ENCODE results near the gene VPREB1. TPM values are rescaled to one million over a fixed set of nuclear protein-coding genes. Genes with fewer than 3 reads are reported as not detected.
"Not testable (repeated sequence)": the region's sequence is repeated elsewhere in the genome, so short reads cannot be mapped to it uniquely, and the experiment has no call there.

Gene VPREB1
- total RNA-seq, 1 donor from 2014 or later, result not detected

GRCh38 chr22:22263823-22264222 is 19.2 kb downstream of the VPREB1 start:
- H3K27me3 Mint-ChIP-seq (ENCODE audit: unreplicated experiment); H3K27ac Mint-ChIP-seq (ENCODE audit: unreplicated experiment); DNase-seq; H3K4me1 Mint-ChIP-seq (ENCODE audit: low read depth, unreplicated experiment); H3K9me3 Mint-ChIP-seq (ENCODE audit: unreplicated experiment); H3K36me3 Mint-ChIP-seq (ENCODE audit: unreplicated experiment); H3K4me3 Mint-ChIP-seq (ENCODE audit: unreplicated experiment): not testable (repeated sequence)

GRCh38 chr22:22270036-22270676 is 25.6 kb downstream of the VPREB1 start:
- not testable (repeated sequence) for H3K27me3 Mint-ChIP-seq (ENCODE audit: unreplicated experiment); H3K4me3 Mint-ChIP-seq (ENCODE audit: unreplicated experiment); H3K4me1 Mint-ChIP-seq (ENCODE audit: low read depth, unreplicated experiment); H3K36me3 Mint-ChIP-seq (ENCODE audit: unreplicated experiment); H3K27ac Mint-ChIP-seq (ENCODE audit: unreplicated experiment); H3K9me3 Mint-ChIP-seq (ENCODE audit: unreplicated experiment); DNase-seq

GRCh38 chr22:22277423-22277822 is 32.8 kb downstream of the VPREB1 start:
- not testable (repeated sequence) for H3K4me3 Mint-ChIP-seq (ENCODE audit: unreplicated experiment); H3K4me1 Mint-ChIP-seq (ENCODE audit: low read depth, unreplicated experiment); H3K36me3 Mint-ChIP-seq (ENCODE audit: unreplicated experiment); H3K9me3 Mint-ChIP-seq (ENCODE audit: unreplicated experiment); H3K27me3 Mint-ChIP-seq (ENCODE audit: unreplicated experiment); DNase-seq; H3K27ac Mint-ChIP-seq (ENCODE audit: unreplicated experiment)

DNA sequence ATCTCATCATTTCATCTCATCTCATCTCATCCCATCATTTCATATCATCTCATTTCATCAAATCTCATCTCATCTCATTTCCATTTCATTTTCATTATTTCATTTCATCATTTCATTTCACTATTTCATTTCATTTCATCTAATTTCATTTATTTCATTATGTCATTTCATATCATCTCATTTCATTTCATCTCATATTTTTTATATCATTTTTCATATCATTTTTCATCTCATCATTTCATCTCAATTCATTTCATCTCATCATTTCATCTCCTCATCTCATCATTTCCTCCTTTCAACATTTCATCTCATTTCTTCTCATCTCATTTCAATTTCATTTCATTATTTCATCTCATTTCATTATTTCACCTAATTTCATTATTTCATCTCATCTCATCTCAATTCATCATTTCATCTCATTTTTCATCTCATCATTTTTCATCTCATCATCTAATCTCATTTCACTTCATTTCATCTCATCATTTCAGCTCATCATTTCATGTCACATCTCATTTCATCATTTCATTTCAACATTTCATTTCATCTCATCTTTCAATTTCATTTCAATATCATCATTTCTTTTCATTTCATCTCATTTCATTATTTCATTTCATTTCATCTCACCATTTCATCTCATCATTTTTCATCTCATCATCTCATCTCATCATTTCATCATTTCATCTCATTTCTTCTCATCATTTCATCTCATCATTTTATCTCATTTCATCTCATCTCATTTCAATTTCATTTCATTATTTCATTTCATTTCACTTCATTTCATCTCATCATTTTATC is 40.6 kb downstream of the VPREB1 start:
- not testable (repeated sequence) for H3K36me3 Mint-ChIP-seq (ENCODE audit: unreplicated experiment); H3K27ac Mint-ChIP-seq (ENCODE audit: unreplicated experiment); DNase-seq; H3K27me3 Mint-ChIP-seq (ENCODE audit: unreplicated experiment); H3K4me1 Mint-ChIP-seq (ENCODE audit: low read depth, unreplicated experiment); H3K9me3 Mint-ChIP-seq (ENCODE audit: unreplicated experiment); H3K4me3 Mint-ChIP-seq (ENCODE audit: unreplicated experiment)

DNA sequence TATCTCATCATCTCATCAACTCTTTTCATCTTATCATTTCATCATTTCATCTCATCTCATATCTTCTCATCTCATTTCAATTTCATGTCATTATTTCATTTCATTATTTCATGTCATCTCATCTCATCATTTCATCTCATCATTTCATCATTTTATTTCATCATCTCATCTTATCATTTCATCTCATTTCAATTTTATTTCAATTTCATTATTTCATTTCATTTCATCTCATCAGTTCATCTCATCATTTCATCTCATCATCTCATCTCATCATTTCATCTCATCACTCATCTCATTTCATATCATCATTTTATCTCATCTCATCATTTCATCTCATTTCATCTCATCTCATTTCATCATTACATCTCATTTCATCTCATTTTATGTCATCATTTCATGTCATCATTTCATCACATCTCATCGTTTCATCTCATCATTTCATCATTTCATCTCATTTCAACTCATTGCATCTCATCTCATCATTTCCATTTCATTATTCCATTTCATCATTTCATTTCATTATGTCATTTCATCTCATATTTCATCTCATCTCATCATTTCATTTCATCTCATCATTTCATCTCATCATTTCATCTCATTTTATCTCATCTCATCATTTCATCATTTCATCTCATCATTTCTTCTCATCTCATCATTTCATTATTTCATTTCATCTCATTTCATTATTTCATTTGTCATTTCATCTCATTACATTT is 42.0 kb downstream of the VPREB1 start:
- not testable (repeated sequence) for DNase-seq; H3K36me3 Mint-ChIP-seq (ENCODE audit: unreplicated experiment); H3K27me3 Mint-ChIP-seq (ENCODE audit: unreplicated experiment); H3K4me3 Mint-ChIP-seq (ENCODE audit: unreplicated experiment); H3K4me1 Mint-ChIP-seq (ENCODE audit: low read depth, unreplicated experiment); H3K9me3 Mint-ChIP-seq (ENCODE audit: unreplicated experiment); H3K27ac Mint-ChIP-seq (ENCODE audit: unreplicated experiment)

DNA sequence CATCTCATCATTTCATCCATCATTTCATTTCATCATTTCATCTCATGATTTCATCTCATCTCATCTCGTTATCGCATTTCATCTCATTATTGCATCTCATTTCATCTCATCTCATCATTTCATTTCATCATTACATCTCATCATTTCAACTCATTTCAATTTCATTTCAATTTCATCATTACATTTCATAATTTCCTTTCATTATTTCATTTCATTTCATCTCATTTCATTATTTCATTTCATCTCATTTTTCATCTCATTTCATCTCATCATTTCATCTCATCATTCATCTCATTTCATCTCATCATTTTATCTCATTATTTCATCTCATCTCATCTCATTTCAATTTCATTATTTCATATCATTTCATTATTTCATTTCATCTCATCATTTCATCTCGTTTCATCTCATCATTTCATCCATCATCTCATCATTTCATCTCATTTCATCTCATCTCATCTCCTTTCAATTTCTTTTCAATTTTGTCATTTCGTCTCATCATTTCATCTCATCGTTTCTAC is 42.6 kb downstream of the VPREB1 start:
- not testable (repeated sequence) for H3K36me3 Mint-ChIP-seq (ENCODE audit: unreplicated experiment); H3K27me3 Mint-ChIP-seq (ENCODE audit: unreplicated experiment); H3K4me3 Mint-ChIP-seq (ENCODE audit: unreplicated experiment); DNase-seq; H3K9me3 Mint-ChIP-seq (ENCODE audit: unreplicated experiment); H3K27ac Mint-ChIP-seq (ENCODE audit: unreplicated experiment); H3K4me1 Mint-ChIP-seq (ENCODE audit: low read depth, unreplicated experiment)

DNA sequence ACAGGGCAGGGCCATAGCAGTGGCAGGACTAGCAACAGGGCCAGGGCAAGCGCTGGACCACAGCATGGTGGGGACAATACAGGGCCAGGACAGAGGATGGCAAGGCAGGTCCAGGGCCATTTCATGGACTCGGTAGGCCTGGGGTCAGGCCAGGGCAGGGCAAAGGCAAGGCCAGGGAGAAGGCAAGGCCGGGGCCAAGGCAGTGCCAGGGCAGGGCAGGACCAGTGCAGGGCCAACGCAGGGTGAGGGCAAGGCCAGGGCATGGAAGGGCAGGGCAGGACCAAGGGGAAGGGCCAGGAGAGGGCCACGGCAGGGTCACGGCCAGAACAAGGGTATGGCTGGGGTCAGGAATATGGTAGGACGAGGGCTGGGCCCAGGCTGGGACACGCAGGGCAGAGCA is 45.1 kb downstream of the VPREB1 start:
- H3K4me3 Mint-ChIP-seq (ENCODE audit: unreplicated experiment); H3K4me1 Mint-ChIP-seq (ENCODE audit: low read depth, unreplicated experiment); H3K27ac Mint-ChIP-seq (ENCODE audit: unreplicated experiment); H3K9me3 Mint-ChIP-seq (ENCODE audit: unreplicated experiment); H3K27me3 Mint-ChIP-seq (ENCODE audit: unreplicated experiment); DNase-seq; H3K36me3 Mint-ChIP-seq (ENCODE audit: unreplicated experiment): not testable (repeated sequence)

DNA sequence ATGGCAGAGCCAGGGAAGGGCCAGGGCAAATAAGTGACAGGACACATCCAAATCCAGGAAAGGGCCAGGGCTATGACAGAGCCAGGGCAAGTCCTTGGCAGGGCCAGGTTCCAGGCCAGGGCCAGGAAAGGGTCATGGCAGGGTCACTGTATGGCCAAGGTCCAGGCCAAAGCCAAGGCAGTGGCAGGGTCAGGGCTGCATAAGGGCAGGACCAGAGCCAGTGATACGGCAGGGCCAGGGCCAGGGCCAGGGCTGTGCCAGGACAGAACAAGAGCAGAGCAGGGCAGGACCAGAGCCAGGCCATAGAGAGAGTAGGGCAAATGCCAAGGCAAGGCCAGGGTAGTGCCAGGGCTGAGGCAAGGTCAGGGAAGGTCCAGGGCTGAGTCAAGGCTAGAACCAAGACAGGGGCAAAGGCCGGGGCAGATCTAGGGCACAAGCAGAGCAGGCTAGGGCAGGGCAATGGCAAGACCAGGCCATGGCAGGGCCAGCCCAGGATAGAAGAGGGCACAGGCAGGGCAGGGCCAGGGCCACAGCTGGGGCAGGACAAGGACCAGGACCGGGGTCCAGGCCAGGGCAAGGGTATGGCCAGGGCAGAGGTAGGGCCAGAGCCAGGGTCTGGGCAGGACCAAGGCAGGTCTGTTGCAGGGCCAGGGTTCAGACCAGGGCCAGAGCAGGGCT is 46.7 kb downstream of the VPREB1 start:
- H3K27me3 Mint-ChIP-seq (ENCODE audit: unreplicated experiment); H3K9me3 Mint-ChIP-seq (ENCODE audit: unreplicated experiment); H3K4me3 Mint-ChIP-seq (ENCODE audit: unreplicated experiment); H3K27ac Mint-ChIP-seq (ENCODE audit: unreplicated experiment); DNase-seq; H3K36me3 Mint-ChIP-seq (ENCODE audit: unreplicated experiment); H3K4me1 Mint-ChIP-seq (ENCODE audit: low read depth, unreplicated experiment): not testable (repeated sequence)

DNA sequence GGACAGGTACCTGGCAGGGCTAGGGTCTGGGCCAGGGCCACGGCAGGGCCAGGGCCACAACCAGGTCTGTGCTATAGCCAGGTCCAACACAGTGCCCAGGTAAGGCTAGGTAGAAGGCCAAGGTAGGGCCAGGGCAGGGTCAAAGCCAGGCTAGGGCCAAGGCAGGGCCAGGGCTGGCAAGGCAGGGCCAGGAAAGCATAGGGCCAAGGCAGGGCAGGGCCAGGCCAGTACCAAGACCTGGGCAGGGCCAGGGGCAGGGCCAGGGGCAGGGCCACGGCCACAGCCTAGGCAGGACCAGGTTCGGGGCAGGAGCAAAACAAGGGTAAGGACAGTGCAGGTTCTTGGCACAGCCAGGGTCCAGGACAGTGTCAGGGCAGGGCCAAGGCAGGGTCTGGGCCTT is 48.1 kb downstream of the VPREB1 start:
- not testable (repeated sequence) for H3K27me3 Mint-ChIP-seq (ENCODE audit: unreplicated experiment); DNase-seq; H3K9me3 Mint-ChIP-seq (ENCODE audit: unreplicated experiment); H3K4me1 Mint-ChIP-seq (ENCODE audit: low read depth, unreplicated experiment); H3K4me3 Mint-ChIP-seq (ENCODE audit: unreplicated experiment); H3K27ac Mint-ChIP-seq (ENCODE audit: unreplicated experiment); H3K36me3 Mint-ChIP-seq (ENCODE audit: unreplicated experiment)

DNA sequence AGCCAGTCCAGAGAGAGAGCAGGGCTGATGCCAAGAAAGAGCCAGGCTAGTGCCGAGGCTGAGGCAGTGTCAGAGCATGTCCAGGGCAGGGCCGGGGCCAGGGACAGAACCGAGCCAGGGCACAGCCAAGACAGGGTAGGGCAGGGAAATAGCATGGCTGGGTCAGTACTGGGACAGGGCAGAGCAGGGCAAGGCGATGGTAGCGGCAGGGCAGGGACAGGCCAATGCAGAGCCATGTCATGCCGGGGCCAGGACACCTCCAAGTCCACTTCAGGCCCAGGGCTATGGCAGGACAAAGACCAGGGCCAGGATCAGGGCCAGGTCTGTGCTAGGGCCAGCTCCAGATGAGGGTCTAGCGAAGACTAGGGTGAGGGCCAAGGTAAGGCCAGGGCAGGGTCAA is 48.9 kb downstream of the VPREB1 start:
- H3K4me1 Mint-ChIP-seq (ENCODE audit: low read depth, unreplicated experiment); H3K4me3 Mint-ChIP-seq (ENCODE audit: unreplicated experiment); H3K27me3 Mint-ChIP-seq (ENCODE audit: unreplicated experiment); DNase-seq; H3K9me3 Mint-ChIP-seq (ENCODE audit: unreplicated experiment); H3K36me3 Mint-ChIP-seq (ENCODE audit: unreplicated experiment); H3K27ac Mint-ChIP-seq (ENCODE audit: unreplicated experiment): not testable (repeated sequence)

- not testable (repeated sequence) for H3K4me1 Mint-ChIP-seq (ENCODE audit: low read depth, unreplicated experiment); H3K27me3 Mint-ChIP-seq (ENCODE audit: unreplicated experiment); DNase-seq; H3K4me3 Mint-ChIP-seq (ENCODE audit: unreplicated experiment); H3K9me3 Mint-ChIP-seq (ENCODE audit: unreplicated experiment); H3K27ac Mint-ChIP-seq (ENCODE audit: unreplicated experiment); H3K36me3 Mint-ChIP-seq (ENCODE audit: unreplicated experiment)
These were observed 50.1 kb downstream of the VPREB1 start for GRCh38 chr22:22294641-22295040.

Data from glutamatergic neuron (in vitro differentiated cells).